Neural progenitor cell (in vitro differentiated cells): ENCODE measurements around the gene DOK7.

Experiments
- CTCF ChIP-seq: fragments of 200-600 bp; sonication (generic); IDR thresholded peaks from 2 replicates; pipeline ENCODE4 v1.5.1; 2017; ENCODE audit warnings: antibody characterized with exemption, mild to moderate bottlenecking
- EZH2 ChIP-seq: fragments of 200-600 bp; sonication (generic); IDR thresholded peaks from 2 replicates; pipeline ENCODE4 v1.6.1; 2017; ENCODE audit warnings: antibody characterized with exemption, mild to moderate bottlenecking, moderate library complexity
- EZH2phosphoT487 ChIP-seq: fragments of 200-600 bp; sonication (generic); IDR thresholded peaks from 2 replicates; pipeline ENCODE4 v1.6.1; 2017; ENCODE audit warnings: antibody characterized with exemption

GRCh38 chr4:3531879-3532750, 69.0 kb downstream of the DOK7 start, which contains the start of gene LRPAP1:
- no peak for TF ChIP-seq CTCF
- no peak for TF ChIP-seq EZH2
- no peak for TF ChIP-seq EZH2phosphoT487
